K562 (cell line): ENCODE data around the gene MLLT1. TPM values are rescaled to one million over a fixed set of nuclear protein-coding genes. Genes with fewer than 3 reads are reported as not detected.
A peak's percentile ranks its signal among the peaks of the same experiment; 100 is the strongest.
"Not testable (repeated sequence)": the region's sequence is repeated elsewhere in the genome, so short reads cannot be mapped to it uniquely, and the experiment has no call there.

ENCODE experiments used
- ATAC-seq: fragments of 200-7000 bp; cut with Tn5 transposase; 3 replicates; pipeline ENCODE4 v1.9.1; 2020; ENCODE audit warnings: moderate library complexity
- BruUV-seq: library from RNA; stranded (reverse); fragments of 400-500 nt; replicated peaks from 2 replicates; lab custom pipeline; 2021; lab: Mats Ljungman, UMichigan
- CTCF ChIA-PET: fragments of 300-600 bp; formaldehyde crosslinking; extraction: SDS; loops from one replicate; lab custom pipeline; 2021; ENCODE audit warnings: low intra/inter-chr PET ratio; lab: Yijun Ruan, JAX
- POLR2A ChIA-PET: fragments of 300-600, 350-650 bp; sonication (Branson Sonifier 250); formaldehyde crosslinking; extraction: SDS; loops from one replicate; lab custom pipeline; 2021; ENCODE audit warnings: antibody characterized with exemption, inconsistent platforms; lab: Yijun Ruan, JAX
- DNase-seq, 4 experiments: peaks; one replicate each; pipeline versions ENCODE4 v3.0.0 to v3.0.0-alpha.2; 2011 to 2018; ENCODE audit warnings: low spot score in 3 of 4, mixed read lengths in 3 of 4; ENCODE audit errors: extremely low read depth in 1 of 4
- FAIRE-seq: peaks from 2 replicates; lab custom pipeline; 2011; peaks lifted over from hg19 to GRCh38; lab: Jason Lieb, UNC
- H2AFZ ChIP-seq: 2 replicates; pipeline ENCODE4 v1.6.0; 2011; ENCODE audit warnings: low read depth, low read length, control low read depth, inconsistent platforms
- H3K27ac ChIP-seq: fragments of 200-600 bp; 3 replicates; pipeline ENCODE4 v1.8.0; 2011; ENCODE audit warnings: low read depth, mild to moderate bottlenecking, control low read depth, inconsistent platforms, low read length, moderate library complexity, mixed read lengths; ENCODE audit errors: extremely low read depth
- H3K27me3 ChIP-seq, 2 experiments: fragments of 300-600 bp in 1 of 2; 2 replicates in 1 of 2; 3 replicates in 1 of 2; pipeline versions ENCODE4 v1.6.0 to v1.8.0; 2011; ENCODE audit warnings: inconsistent platforms in 2 of 2, low read length in 2 of 2, mild to moderate bottlenecking in 1 of 2, mixed read lengths in 1 of 2, moderate library complexity in 1 of 2; ENCODE audit not compliant: control insufficient read depth in 2 of 2, insufficient read depth in 2 of 2
- H3K36me3 ChIP-seq: fragments of 300-600 bp; 3 replicates; pipeline ENCODE4 v1.8.0; 2011; ENCODE audit warnings: mild to moderate bottlenecking, low read length, inconsistent platforms; ENCODE audit not compliant: control insufficient read depth, insufficient read depth
- H3K4me1 ChIP-seq, 2 experiments: fragments of 200-600 bp in 1 of 2; replicated peaks in 1 of 2; 2 replicates in 1 of 2; 3 replicates in 1 of 2; pipeline versions ENCODE4 v1.5.1 to v1.8.0; 2011; ENCODE audit warnings: inconsistent platforms in 2 of 2, low read length in 2 of 2, mild to moderate bottlenecking in 1 of 2, mixed read lengths in 1 of 2, moderate library complexity in 1 of 2; ENCODE audit not compliant: control insufficient read depth in 2 of 2, insufficient read depth in 2 of 2
- H3K4me2 ChIP-seq: 2 replicates; pipeline ENCODE4 v1.6.1; 2011; ENCODE audit warnings: low read length, control low read depth, inconsistent platforms, mixed read lengths; ENCODE audit not compliant: insufficient read depth
- H3K4me3 ChIP-seq: fragments of 200-600 bp; sonication (generic), shearing (Covaris generic); 2 replicates; pipeline ENCODE4 v1.5.1; 2016; ENCODE audit warnings: control low read depth, inconsistent platforms
- H3K79me2 ChIP-seq: fragments of 200-600 bp; 3 replicates; pipeline ENCODE4 v1.8.0; 2011; ENCODE audit warnings: low read length, inconsistent platforms; ENCODE audit not compliant: control insufficient read depth, insufficient read depth
- H3K9ac ChIP-seq, 2 experiments: 2 replicates each; pipeline versions ENCODE4 v1.6.0 to v1.6.1; 2011; ENCODE audit warnings: low read depth in 2 of 2, low read length in 2 of 2, control low read depth in 1 of 2, inconsistent platforms in 1 of 2, mild to moderate bottlenecking in 1 of 2, mixed read lengths in 1 of 2; ENCODE audit not compliant: insufficient read depth in 1 of 2
- H3K9me1 ChIP-seq: one replicate; pipeline ENCODE4 v1.6.0; 2011; ENCODE audit warnings: inconsistent platforms, mild to moderate bottlenecking, low read length, moderate library complexity; ENCODE audit not compliant: control insufficient read depth, insufficient read depth
- H3K9me3 ChIP-seq: replicated peaks from 2 replicates; pipeline ENCODE4 v1.5.1; 2011; ENCODE audit warnings: low read depth, low read length, inconsistent platforms; ENCODE audit not compliant: control insufficient read depth, insufficient read depth
- H4K20me1 ChIP-seq: replicated peaks from 2 replicates; pipeline ENCODE4 v1.6.1; 2011; ENCODE audit warnings: low read length, inconsistent platforms, mixed read lengths; ENCODE audit not compliant: control insufficient read depth, insufficient read depth
- ESRRA ChIP-seq: fragments of 450-650 bp; IDR thresholded peaks from 2 replicates; pipeline ENCODE4 v1.6.1; 2014; ENCODE audit warnings: low read depth, mild to moderate bottlenecking, moderate library complexity, borderline replicate concordance
- ETV5 ChIP-seq: sonication (generic); formaldehyde crosslinking; IDR thresholded peaks from 2 replicates; pipeline ENCODE4 v1.4.0; 2020; ENCODE audit warnings: low read depth, mild to moderate bottlenecking, missing genetic modification reagents
- HDAC2 ChIP-seq: fragments of 450-650 bp; IDR thresholded peaks from 2 replicates; pipeline ENCODE4 v1.6.1; 2016; ENCODE audit warnings: mild to moderate bottlenecking
- KAT8 ChIP-seq: fragments of 450-650 bp; IDR thresholded peaks from 2 replicates; pipeline ENCODE4 v1.6.1; 2016; ENCODE audit warnings: low read depth, mild to moderate bottlenecking
- MYC ChIP-seq, 2 experiments: fragments of 250-450 bp in 1 of 2; sonication (Bioruptor Pico) in 1 of 2; IDR thresholded peaks; 2 replicates each; pipeline versions ENCODE4 v1.5.1 to v1.6.1; 2012 to 2021; ENCODE audit warnings: low read depth in 2 of 2, borderline replicate concordance in 1 of 2, improper control_type of control experiment in 1 of 2, low read length in 1 of 2, mild to moderate bottlenecking in 1 of 2, moderate library complexity in 1 of 2
- NFRKB ChIP-seq: fragments of 450-650 bp; IDR thresholded peaks from 2 replicates; pipeline ENCODE4 v1.6.1; 2016; ENCODE audit warnings: low read depth
- POLR2H ChIP-seq: IDR thresholded peaks from 2 replicates; pipeline ENCODE4 v1.6.1; 2016; ENCODE audit warnings: missing genetic modification characterization, low read depth, mild to moderate bottlenecking, control low read depth, missing compliant biosample characterization, moderate library complexity
- RNF2 ChIP-seq: sonication (generic); IDR thresholded peaks from 2 replicates; pipeline ENCODE4 v1.6.1; 2016
- ZNF3 ChIP-seq: fragments of 250-450 bp; sonication (Bioruptor Pico); IDR thresholded peaks from 2 replicates; pipeline ENCODE4 v1.5.0; 2021; ENCODE audit warnings: mild to moderate bottlenecking, moderate library complexity
- ZNF830 ChIP-seq: fragments of 250-450 bp; sonication (Bioruptor Pico); IDR thresholded peaks from 2 replicates; pipeline ENCODE4 v1.5.0; 2021; ENCODE audit warnings: mild to moderate bottlenecking
- WGBS: fragments of 100-300 bp; shearing (Covaris generic); methylation state at CpG from one replicate; pipeline ENCODE4 v1.1.6; 2016; ENCODE audit warnings: low coverage, mixed read lengths; ENCODE audit not compliant: insufficient coverage; ENCODE audit errors: missing lambda C conversion rate; 5-methylcytosine and 5-hydroxymethylcytosine counted together
- in situ Hi-C: fragments of 300-500 bp; cut with MboI; formaldehyde crosslinking; loops from 4 replicates; pipeline ENCODE4 v1.15.0; 2018; ENCODE audit warnings: inconsistent platforms, mixed read lengths
- intact Hi-C: fragments of 100-400 bp; cut with micrococcal nuclease; formaldehyde crosslinking; loops from 2 replicates; pipeline ENCODE4 v1.14.2; 2022
- polyA plus RNA-seq, 8 experiments: library from polyadenylated mRNA; depleted of rRNA in 4 of 8; stranded (reverse) in 5 of 8; unstranded in 3 of 8; fragments of >200 nt; fragmentation: Nextera tagmentation in 2 of 8; fragmentation: Illumina TruSeq in 1 of 8; extraction: Ambion mirVana in 2 of 8; extraction: Trizol in 1 of 8; gene quantifications; 2 replicates each; pipeline versions ENCODE4 v1.2.1 to v1.2.3, GENCODE V29; 2011 to 2014; ENCODE audit warnings: inconsistent platforms in 1 of 8, missing spikeins in 1 of 8
- total RNA-seq, 7 experiments: library from RNA; depleted of rRNA in 6 of 7; stranded (reverse); fragments of >200 nt in 6 of 7; fragmentation: Illumina TruSeq in 2 of 7; extraction: Trizol in 2 of 7; gene quantifications; 2 replicates each; pipeline versions ENCODE4 v1.2.1 to v1.2.3, GENCODE V29; 2011 to 2021; ENCODE audit warnings: low replicate concordance in 1 of 7
- TF ChIP-seq, protein P1 (sequence below): fragments of 450-650 bp; formaldehyde crosslinking; conservative IDR thresholded peaks from 2 replicates; pipeline ENCODE4 v1.4.0; 2022; ENCODE audit warnings: mild to moderate bottlenecking, missing genetic modification characterization
- TF ChIP-seq, protein P2 (sequence below), 2 experiments: IDR thresholded peaks; 2 replicates each; pipeline ENCODE4 v1.6.1; 2011; ENCODE audit warnings: borderline replicate concordance in 1 of 2, control low read depth in 1 of 2, low read depth in 1 of 2, low read length in 1 of 2, mild to moderate bottlenecking in 1 of 2, mixed read lengths in 1 of 2, moderate library complexity in 1 of 2; ENCODE audit not compliant: insufficient read depth in 1 of 2, insufficient read length in 1 of 2, poor library complexity in 1 of 2, severe bottlenecking in 1 of 2; ENCODE audit errors: extremely low read depth in 1 of 2

Gene MLLT1
- total and polyA plus RNA-seq, 9 of the 15 experiments (the other 6 are each of a cell fraction or from before 2014, with no cell fraction given) = 0.23 to 63.5 (median 15.4) TPM

DNA sequence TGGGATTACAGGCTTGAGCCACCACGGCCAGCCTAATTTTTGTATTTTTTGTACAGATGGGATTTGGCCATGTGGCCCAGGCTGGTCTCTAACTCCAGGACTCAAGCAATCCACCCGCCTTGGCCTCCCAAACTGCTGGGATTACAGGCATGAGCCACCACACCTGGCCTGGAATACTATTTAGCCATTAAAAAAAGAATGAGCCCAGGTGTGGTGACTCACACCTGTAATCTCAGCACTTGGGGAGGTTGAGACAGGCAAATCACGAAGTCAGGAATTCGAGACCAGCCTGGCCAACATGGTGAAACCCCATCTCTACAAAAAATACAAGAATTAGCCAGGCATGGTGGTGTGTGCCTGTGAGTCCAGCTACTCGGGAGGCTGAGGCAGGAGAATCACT lies 35.9 kb upstream of the MLLT1 start:
- H3K79me2 ChIP-seq, FAIRE-seq, H3K4me2 ChIP-seq, CTCF ChIA-PET, H3K36me3 ChIP-seq, H3K27ac ChIP-seq, DNase-seq, H3K4me1 ChIP-seq, ATAC-seq, H3K9ac ChIP-seq, H3K9me1 ChIP-seq, H4K20me1 ChIP-seq, H3K9me3 ChIP-seq, H3K4me3 ChIP-seq, H2AFZ ChIP-seq, in situ Hi-C loops, BruUV-seq: not testable (repeated sequence)
- intact Hi-C loops = loop anchor here (10.0 kb wide), 1 partner anchor 109 kb away; the partner anchor contains the start of gene KHSRP
- WGBS = 8% methylated on average over 5 of the region's 5 CpGs
- H3K27me3 ChIP-seq = peaks cover 12 to 42% of the 10 kb centered on the region in 2 experiments
- POLR2A ChIA-PET = interaction anchor here (0.7 kb wide), 1 partner anchor 29 kb away, joined by 3 read pairs; no protein-coding TSS in a partner anchor

DNA sequence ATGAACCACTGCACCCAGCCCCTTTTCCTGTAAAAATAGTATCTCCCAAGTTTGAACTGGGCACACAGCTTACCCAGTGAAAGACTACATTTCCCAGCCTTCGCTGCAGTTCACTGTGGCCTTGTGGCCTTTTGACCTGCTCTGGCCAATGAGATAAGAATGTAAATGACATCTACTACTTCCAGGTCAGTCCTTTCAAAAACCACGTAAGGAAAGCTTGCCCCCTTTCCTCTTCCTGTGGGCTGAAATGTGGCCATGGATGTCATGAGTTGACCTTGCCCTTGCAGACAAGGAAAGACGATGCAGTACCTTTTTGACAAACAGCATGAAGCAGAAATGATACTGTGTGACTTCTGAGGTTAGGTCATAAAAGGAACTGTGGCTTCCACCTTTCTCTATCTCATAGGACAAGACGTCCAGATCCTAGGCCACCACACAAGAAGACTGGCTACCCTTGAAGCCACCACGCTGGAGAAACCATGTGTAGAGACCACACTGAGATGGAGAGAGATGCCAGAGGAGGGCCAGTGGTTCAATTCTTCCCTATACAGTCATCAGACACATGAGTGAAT lies 33.7 kb upstream of the MLLT1 start:
- no peaks in the 10 kb centered on the region for H3K9me1 ChIP-seq
- no peak overlapping the region; the same call in 2 of the 3 replicates for H3K27ac ChIP-seq
- 13% methylated on average over 5 of the region's 5 CpGs for WGBS
- in situ Hi-C loops (no loop called here), intact Hi-C loops (loop anchor here (10.0 kb wide), 1 partner anchor 111 kb away; the partner anchor contains the start of gene KHSRP)
- H3K4me2 ChIP-seq = peak overlapping the region; percentile 39; the same call in 1 of the 2 replicates
- H3K27me3 ChIP-seq = peaks cover 4 to 33% of the 10 kb centered on the region in 2 experiments; a peak in 4 of 5 replicates
- H3K4me1 ChIP-seq = no peaks in the 10 kb centered on the region
- H3K79me2 ChIP-seq = no peaks in the 10 kb centered on the region
- H3K9me3 ChIP-seq = peaks cover 4% of the 10 kb centered on the region
- H3K9ac ChIP-seq = no peak overlapping the region
- H3K36me3 ChIP-seq = no peaks in the 10 kb centered on the region
- POLR2A ChIA-PET = interaction anchor here (0.7 kb wide), 1 partner anchor 91 kb away, joined by 3 read pairs; no protein-coding TSS in a partner anchor
- DNase-seq = peak in 3 of 4 experiments; percentile 7 to 64 (median 46)
- H3K4me3 ChIP-seq = no peak overlapping the region
- peak; percentile 92 for ATAC-seq
- FAIRE-seq = peak; percentile 80
- H4K20me1 ChIP-seq = no peaks in the 10 kb centered on the region
- peak overlapping the region; percentile 85 for H2AFZ ChIP-seq
- CTCF ChIA-PET = interaction anchor here (0.7 kb wide), 1 partner anchor 319 kb away, joined by 3 read pairs; no protein-coding TSS in a partner anchor
- no TSS peak for BruUV-seq
- TF ChIP-seq POLR2H (no peak), ETV5 (CRISPR knock-in tag) (no peak), MYC (IDR thresholded peaks at IDR 0.05; ENCODE audit: low read depth, low read length) (no peak), MYC (CRISPR knock-in tag; IDR thresholded peaks at IDR 0.05; ENCODE audit: borderline replicate concordance, low read depth) (no peak), ZNF3 (CRISPR knock-in tag) (no peak), ESRRA (0 out of 2 replicates have a peak, but pooled peaks have one; percentile 49), HDAC2 (no peak), KAT8 (no peak), ZNF830 (CRISPR knock-in tag) (no peak), NFRKB (0 out of 2 replicates have a peak, but pooled peaks have one; percentile 46), RNF2 (no peak)
- TF ChIP-seq, protein P1, sequence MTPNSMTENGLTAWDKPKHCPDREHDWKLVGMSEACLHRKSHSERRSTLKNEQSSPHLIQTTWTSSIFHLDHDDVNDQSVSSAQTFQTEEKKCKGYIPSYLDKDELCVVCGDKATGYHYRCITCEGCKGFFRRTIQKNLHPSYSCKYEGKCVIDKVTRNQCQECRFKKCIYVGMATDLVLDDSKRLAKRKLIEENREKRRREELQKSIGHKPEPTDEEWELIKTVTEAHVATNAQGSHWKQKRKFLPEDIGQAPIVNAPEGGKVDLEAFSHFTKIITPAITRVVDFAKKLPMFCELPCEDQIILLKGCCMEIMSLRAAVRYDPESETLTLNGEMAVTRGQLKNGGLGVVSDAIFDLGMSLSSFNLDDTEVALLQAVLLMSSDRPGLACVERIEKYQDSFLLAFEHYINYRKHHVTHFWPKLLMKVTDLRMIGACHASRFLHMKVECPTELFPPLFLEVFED (CRISPR knock-in tag) = no peak
- TF ChIP-seq, protein P2, sequence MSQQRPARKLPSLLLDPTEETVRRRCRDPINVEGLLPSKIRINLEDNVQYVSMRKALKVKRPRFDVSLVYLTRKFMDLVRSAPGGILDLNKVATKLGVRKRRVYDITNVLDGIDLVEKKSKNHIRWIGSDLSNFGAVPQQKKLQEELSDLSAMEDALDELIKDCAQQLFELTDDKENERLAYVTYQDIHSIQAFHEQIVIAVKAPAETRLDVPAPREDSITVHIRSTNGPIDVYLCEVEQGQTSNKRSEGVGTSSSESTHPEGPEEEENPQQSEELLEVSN (IDR thresholded peaks at IDR 0.05; ENCODE audit: borderline replicate concordance in 1 of 2, extremely low read depth in 1 of 2, insufficient read depth in 1 of 2, insufficient read length in 1 of 2, low read depth in 1 of 2, low read length in 1 of 2, poor library complexity in 1 of 2, severe bottlenecking in 1 of 2) = no peak
